ENCODE data around the gene GFOD1. TPM values are rescaled to one million over a fixed set of nuclear protein-coding genes. Genes with fewer than 3 reads are reported as not detected.
A peak's percentile ranks its signal among the peaks of the same experiment; 100 is the strongest.
"Not testable (repeated sequence)": the region's sequence is repeated elsewhere in the genome, so short reads cannot be mapped to it uniquely, and the experiment has no call there.

Gene GFOD1
- total RNA-seq, 2 experiments from 2014 or later = 2.4 TPM

- H3K4me1 Mint-ChIP-seq; CTCF ChIA-PET; H3K27ac Mint-ChIP-seq; H3K9me3 Mint-ChIP-seq; POLR2A ChIA-PET; H3K4me3 Mint-ChIP-seq; H3K36me3 Mint-ChIP-seq (ENCODE audit: low read depth); DNase-seq; H3K27me3 Mint-ChIP-seq: not testable (repeated sequence)
Measured at GRCh38 chr6:13389237-13389636, 98.2 kb downstream of the GFOD1 start.

GRCh38 chr6:13388769-13389168 lies 98.6 kb downstream of the GFOD1 start:
- POLR2A ChIA-PET; H3K9me3 Mint-ChIP-seq; H3K4me1 Mint-ChIP-seq; DNase-seq; CTCF ChIA-PET; H3K27ac Mint-ChIP-seq; H3K4me3 Mint-ChIP-seq; H3K36me3 Mint-ChIP-seq (ENCODE audit: low read depth); H3K27me3 Mint-ChIP-seq: not testable (repeated sequence)

- no peak for DNase-seq
- POLR2A ChIA-PET = no interaction called here
- peaks cover 16% of the 10 kb centered on the region for H3K4me1 Mint-ChIP-seq
- no peak overlapping the region for H3K4me3 Mint-ChIP-seq
- H3K36me3 Mint-ChIP-seq (ENCODE audit: low read depth) = peaks cover 6% of the 10 kb centered on the region
- peak overlapping the region; percentile 70 for H3K27ac Mint-ChIP-seq
- H3K9me3 Mint-ChIP-seq = peaks cover 9% of the 10 kb centered on the region
- CTCF ChIA-PET = interaction anchor here (1.0 to 2.8 kb wide), 3 partner anchors 11 to 410 kb away, joined by 4 to 10 read pairs (median 4); no protein-coding TSS in a partner anchor
- no peaks in the 10 kb centered on the region for H3K27me3 Mint-ChIP-seq
Measured at GRCh38 chr6:13384966-13385365, 102.4 kb downstream of the GFOD1 start.

- DNase-seq = no peak
- no peak overlapping the region for H3K27ac Mint-ChIP-seq
- CTCF ChIA-PET = interaction anchor here (0.7 to 2.8 kb wide), 5 partner anchors 11 to 410 kb away, joined by 3 to 10 read pairs (median 4); partner anchors contain the start of gene NOL7
- POLR2A ChIA-PET = no interaction called here
- peaks cover 16% of the 10 kb centered on the region for H3K4me1 Mint-ChIP-seq
- H3K4me3 Mint-ChIP-seq = no peak overlapping the region
- H3K36me3 Mint-ChIP-seq (ENCODE audit: low read depth) = peaks cover 6% of the 10 kb centered on the region
- peaks cover 9% of the 10 kb centered on the region for H3K9me3 Mint-ChIP-seq
- no peaks in the 10 kb centered on the region for H3K27me3 Mint-ChIP-seq
Measured at GRCh38 chr6:13384506-13384905, 102.9 kb downstream of the GFOD1 start.

GRCh38 chr6:13383328-13384163 lies 103.9 kb downstream of the GFOD1 start:
- Mint-ChIP-seq H3K9me3 (peaks cover 9% of the 10 kb centered on the region), H3K4me1 (peaks cover 16% of the 10 kb centered on the region), H3K4me3 (no peak overlapping the region), H3K36me3 (ENCODE audit: low read depth) (peaks cover 2% of the 10 kb centered on the region), H3K27ac (no peak overlapping the region), H3K27me3 (no peaks in the 10 kb centered on the region)
- no peak for DNase-seq
- ChIA-PET POLR2A (no interaction called here), CTCF (interaction anchor here (0.7 to 2.8 kb wide), 5 partner anchors 11 to 232 kb away, joined by 3 to 10 read pairs (median 5); partner anchors contain the start of genes NOL7 and SIRT5)

- no peaks in the 10 kb centered on the region for H3K36me3 Mint-ChIP-seq (ENCODE audit: low read depth)
- peaks cover 18% of the 10 kb centered on the region for H3K4me1 Mint-ChIP-seq
- no peaks in the 10 kb centered on the region for H3K27me3 Mint-ChIP-seq
- ChIA-PET POLR2A (interaction anchor here (0.5 kb wide), 1 partner anchor 141 kb away, joined by 3 read pairs; no protein-coding TSS in a partner anchor), CTCF (interaction anchor here (1.0 kb wide), 1 partner anchor 136 kb away, joined by 3 read pairs; no protein-coding TSS in a partner anchor)
- DNase-seq = no peak
- no peak overlapping the region for H3K4me3 Mint-ChIP-seq
- no peak overlapping the region for H3K27ac Mint-ChIP-seq
- H3K9me3 Mint-ChIP-seq = peaks cover 7% of the 10 kb centered on the region
Measured at GRCh38 chr6:13380761-13381160, 106.6 kb downstream of the GFOD1 start.

GRCh38 chr6:13378669-13379590 lies 108.5 kb downstream of the GFOD1 start:
- Mint-ChIP-seq H3K36me3 (ENCODE audit: low read depth) (no peaks in the 10 kb centered on the region), H3K4me3 (no peak overlapping the region), H3K27me3 (no peaks in the 10 kb centered on the region), H3K9me3 (peaks cover 7% of the 10 kb centered on the region), H3K4me1 (peaks cover 27% of the 10 kb centered on the region), H3K27ac (no peak overlapping the region)
- DNase-seq = no peak
- ChIA-PET POLR2A (no interaction called here), CTCF (interaction anchor here (1.6 to 1.9 kb wide), 2 partner anchors 21 to 196 kb away, joined by 3 to 8 read pairs; partner anchors contain the start of gene SIRT5)

GRCh38 chr6:13377054-13377758 lies 110.2 kb downstream of the GFOD1 start:
- Mint-ChIP-seq H3K9me3 (peaks cover 5% of the 10 kb centered on the region), H3K4me1 (peaks cover 19% of the 10 kb centered on the region), H3K27me3 (no peaks in the 10 kb centered on the region), H3K36me3 (ENCODE audit: low read depth) (no peaks in the 10 kb centered on the region), H3K27ac (no peak overlapping the region), H3K4me3 (no peak overlapping the region)
- CTCF ChIA-PET = interaction anchor here (1.9 kb wide), 1 partner anchor 198 kb away, joined by 8 read pairs; the partner anchor contains the start of gene SIRT5
- no peak for DNase-seq
- POLR2A ChIA-PET = no interaction called here

GRCh38 chr6:13375360-13375878 lies 112.0 kb downstream of the GFOD1 start:
- H3K4me3 Mint-ChIP-seq = no peak overlapping the region
- ChIA-PET CTCF (interaction anchor here (0.9 to 1.3 kb wide), 3 partner anchors 19 to 240 kb away, joined by 3 to 6 read pairs (median 3); no protein-coding TSS in a partner anchor), POLR2A (no interaction called here)
- DNase-seq = no peak
- H3K4me1 Mint-ChIP-seq = peaks cover 16% of the 10 kb centered on the region
- no peaks in the 10 kb centered on the region for H3K27me3 Mint-ChIP-seq
- H3K9me3 Mint-ChIP-seq = peaks cover 2% of the 10 kb centered on the region
- no peaks in the 10 kb centered on the region for H3K36me3 Mint-ChIP-seq (ENCODE audit: low read depth)
- no peak overlapping the region for H3K27ac Mint-ChIP-seq

GRCh38 chr6:13373919-13374318 lies 113.5 kb downstream of the GFOD1 start:
- no peak for DNase-seq
- Mint-ChIP-seq H3K9me3 (peaks cover 2% of the 10 kb centered on the region), H3K4me3 (no peak overlapping the region), H3K27me3 (no peaks in the 10 kb centered on the region), H3K4me1 (peaks cover 16% of the 10 kb centered on the region), H3K36me3 (ENCODE audit: low read depth) (no peaks in the 10 kb centered on the region), H3K27ac (no peak overlapping the region)
- ChIA-PET CTCF (interaction anchor here (1.1 to 2.7 kb wide), 2 partner anchors 10 to 37 kb away, joined by 3 to 10 read pairs; no protein-coding TSS in a partner anchor), POLR2A (no interaction called here)

GRCh38 chr6:13373488-13373886 lies 113.9 kb downstream of the GFOD1 start:
- CTCF ChIA-PET = interaction anchor here (0.5 to 2.7 kb wide), 3 partner anchors 10 to 413 kb away, joined by 3 to 10 read pairs (median 3); no protein-coding TSS in a partner anchor
- Mint-ChIP-seq H3K4me1 (peaks cover 16% of the 10 kb centered on the region), H3K27me3 (no peaks in the 10 kb centered on the region), H3K36me3 (ENCODE audit: low read depth) (no peaks in the 10 kb centered on the region), H3K9me3 (peaks cover 2% of the 10 kb centered on the region), H3K4me3 (no peak overlapping the region), H3K27ac (no peak overlapping the region)
- POLR2A ChIA-PET = no interaction called here
- no peak for DNase-seq

Data from activated CD4-positive, alpha-beta T cell treated with anti-CD3 and anti-CD28 coated beads, Interleukin-2, amount 10 ng/mL, durations not matched to agents 7 days and 5 days (primary cell).